Breast epithelium (tissue), 3 donors: ENCODE measurements around the gene ATP6V1B1.

Experiments
- CTCF ChIP-seq, 3 donors: fragments of 450-650 bp; IDR thresholded peaks; one replicate each; pipeline ENCODE4 v1.5.1; 2016 to 2017; ENCODE audit warnings: antibody characterized with exemption in 3 of 3, mild to moderate bottlenecking in 3 of 3, moderate library complexity in 3 of 3
- POLR2A ChIP-seq: fragments of 450-650 bp; IDR thresholded peaks from one replicate; pipeline ENCODE4 v1.6.1; 2016; ENCODE audit warnings: antibody characterized with exemption, mild to moderate bottlenecking, moderate library complexity
- POLR2AphosphoS5 ChIP-seq, 3 donors: sonication (generic); formaldehyde crosslinking; IDR thresholded peaks; one replicate each; pipeline ENCODE4 v1.6.1; 2017; ENCODE audit warnings: antibody characterized with exemption in 3 of 3

GRCh38 chr2:71000780-71001591, 65.3 kb downstream of the ATP6V1B1 start:
- TF ChIP-seq CTCF (IDR thresholded peaks at IDR 0.05) (peak; percentile 54 to 78 (median 67)), POLR2AphosphoS5 (IDR thresholded peaks at IDR 0.05) (no peak), POLR2A (no peak)
